Loucy (cell line): ENCODE results near the gene MCC.

Experiments used
- H2AFZ ChIP-seq: fragments of 200-600 bp; sonication (generic); 2 replicates; pipeline ENCODE4 v1.6.0; 2016; ENCODE audit warnings: antibody characterized with exemption, mild to moderate bottlenecking, low read length, moderate library complexity
- H3F3A ChIP-seq: fragments of 200-600 bp; 2 replicates; pipeline ENCODE4 v1.6.0; 2016; ENCODE audit warnings: antibody characterized with exemption, low read depth, mild to moderate bottlenecking
- H3K27me3 ChIP-seq: fragments of 200-600 bp; sonication (generic); 2 replicates; pipeline ENCODE4 v1.6.1; 2014; ENCODE audit warnings: low read length, mild to moderate bottlenecking; ENCODE audit not compliant: insufficient read depth, poor library complexity, severe bottlenecking
- H3K36me3 ChIP-seq: fragments of 200-600 bp; sonication (generic); 2 replicates; pipeline ENCODE4 v1.6.1; 2016; ENCODE audit warnings: low read length; ENCODE audit not compliant: insufficient read depth
- H3K4me1 ChIP-seq: fragments of 200-600 bp; sonication (generic); 2 replicates; pipeline ENCODE4 v1.5.1; 2014; ENCODE audit warnings: low read length, mild to moderate bottlenecking; ENCODE audit not compliant: insufficient read depth, poor library complexity, severe bottlenecking
- H3K4me2 ChIP-seq: fragments of 200-600 bp; sonication (generic); 2 replicates; pipeline ENCODE4 v1.6.0; 2014; ENCODE audit warnings: antibody characterized with exemption, low read length, low read depth, mild to moderate bottlenecking; ENCODE audit not compliant: poor library complexity, severe bottlenecking
- H3K4me3 ChIP-seq: fragments of 200-600 bp; sonication (generic); 2 replicates; pipeline ENCODE4 v1.5.1; 2014; ENCODE audit warnings: low read length, mild to moderate bottlenecking, mixed read lengths; ENCODE audit not compliant: poor library complexity, severe bottlenecking
- H3K79me2 ChIP-seq: fragments of 200-600 bp; sonication (generic); 2 replicates; pipeline ENCODE4 v1.6.1; 2014; ENCODE audit warnings: low read length; ENCODE audit not compliant: insufficient read depth
- H3K9ac ChIP-seq: fragments of 200-600 bp; sonication (generic); 2 replicates; pipeline ENCODE4 v1.6.0; 2014; ENCODE audit warnings: mild to moderate bottlenecking, low read depth, low read length, moderate library complexity; ENCODE audit not compliant: poor library complexity, severe bottlenecking
- H3K9me2 ChIP-seq: fragments of 200-600 bp; sonication (generic); replicated peaks from 2 replicates; pipeline ENCODE4 v1.6.1; 2016; ENCODE audit warnings: low read depth, low read length, mixed read lengths
- H3K9me3 ChIP-seq: fragments of 200-600 bp; sonication (generic); 2 replicates; pipeline ENCODE4 v1.6.1; 2014; ENCODE audit warnings: mild to moderate bottlenecking, antibody characterized with exemption, low read length, low read depth; ENCODE audit not compliant: insufficient read depth
- H4K20me1 ChIP-seq: fragments of 200-600 bp; sonication (generic); 2 replicates; pipeline ENCODE4 v1.6.0; 2014; ENCODE audit warnings: antibody characterized with exemption, low read length, mild to moderate bottlenecking; ENCODE audit not compliant: insufficient read depth, poor library complexity, severe bottlenecking
- EZH2phosphoT487 ChIP-seq: fragments of 200-600 bp; IDR thresholded peaks from 2 replicates; pipeline ENCODE4 v1.6.1; 2018; ENCODE audit warnings: antibody characterized with exemption, mild to moderate bottlenecking, moderate library complexity, borderline replicate concordance
- TF ChIP-seq, protein P1 (sequence below): fragments of 200-600 bp; sonication (generic); conservative IDR thresholded peaks from 2 replicates; pipeline ENCODE4 v1.5.1; 2014; ENCODE audit warnings: mild to moderate bottlenecking, antibody characterized with exemption, low read length

The MCC gene

DNA sequence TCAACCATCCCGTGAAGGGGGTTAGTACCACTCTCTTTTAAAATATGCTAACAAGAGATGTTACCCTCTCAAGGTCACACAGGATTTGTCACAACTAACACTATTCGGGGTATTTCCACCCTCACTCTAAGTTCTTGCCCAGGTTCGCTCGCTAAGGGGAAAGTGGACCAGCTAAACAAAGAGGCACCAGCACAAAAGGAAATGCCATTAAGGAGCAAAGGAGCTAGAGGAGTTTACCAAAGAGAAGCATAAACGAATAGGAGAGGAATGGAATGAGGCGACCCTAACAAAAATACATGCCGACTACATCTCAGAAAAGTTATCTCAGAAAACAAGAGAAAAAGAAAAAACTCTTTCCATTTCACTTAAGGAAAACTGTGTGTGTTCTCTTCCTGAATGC, 340.7 kb downstream of the MCC start:
- Histone ChIP-seq H2AFZ (no peak overlapping the region), H3K27me3 (no peaks in the 10 kb centered on the region), H3K4me1 (peaks cover 2% of the 10 kb centered on the region), H4K20me1 (no peaks in the 10 kb centered on the region), H3K4me3 (no peak overlapping the region), H3K9me2 (no peaks in the 10 kb centered on the region), H3F3A (no peaks in the 10 kb centered on the region), H3K9me3 (no peaks in the 10 kb centered on the region), H3K9ac (no peak overlapping the region), H3K79me2 (no peaks in the 10 kb centered on the region), H3K4me2 (no peak overlapping the region), H3K36me3 (no peaks in the 10 kb centered on the region)
- TF ChIP-seq, protein P1, sequence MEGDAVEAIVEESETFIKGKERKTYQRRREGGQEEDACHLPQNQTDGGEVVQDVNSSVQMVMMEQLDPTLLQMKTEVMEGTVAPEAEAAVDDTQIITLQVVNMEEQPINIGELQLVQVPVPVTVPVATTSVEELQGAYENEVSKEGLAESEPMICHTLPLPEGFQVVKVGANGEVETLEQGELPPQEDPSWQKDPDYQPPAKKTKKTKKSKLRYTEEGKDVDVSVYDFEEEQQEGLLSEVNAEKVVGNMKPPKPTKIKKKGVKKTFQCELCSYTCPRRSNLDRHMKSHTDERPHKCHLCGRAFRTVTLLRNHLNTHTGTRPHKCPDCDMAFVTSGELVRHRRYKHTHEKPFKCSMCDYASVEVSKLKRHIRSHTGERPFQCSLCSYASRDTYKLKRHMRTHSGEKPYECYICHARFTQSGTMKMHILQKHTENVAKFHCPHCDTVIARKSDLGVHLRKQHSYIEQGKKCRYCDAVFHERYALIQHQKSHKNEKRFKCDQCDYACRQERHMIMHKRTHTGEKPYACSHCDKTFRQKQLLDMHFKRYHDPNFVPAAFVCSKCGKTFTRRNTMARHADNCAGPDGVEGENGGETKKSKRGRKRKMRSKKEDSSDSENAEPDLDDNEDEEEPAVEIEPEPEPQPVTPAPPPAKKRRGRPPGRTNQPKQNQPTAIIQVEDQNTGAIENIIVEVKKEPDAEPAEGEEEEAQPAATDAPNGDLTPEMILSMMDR: no peak
- no peak for TF ChIP-seq EZH2phosphoT487

DNA sequence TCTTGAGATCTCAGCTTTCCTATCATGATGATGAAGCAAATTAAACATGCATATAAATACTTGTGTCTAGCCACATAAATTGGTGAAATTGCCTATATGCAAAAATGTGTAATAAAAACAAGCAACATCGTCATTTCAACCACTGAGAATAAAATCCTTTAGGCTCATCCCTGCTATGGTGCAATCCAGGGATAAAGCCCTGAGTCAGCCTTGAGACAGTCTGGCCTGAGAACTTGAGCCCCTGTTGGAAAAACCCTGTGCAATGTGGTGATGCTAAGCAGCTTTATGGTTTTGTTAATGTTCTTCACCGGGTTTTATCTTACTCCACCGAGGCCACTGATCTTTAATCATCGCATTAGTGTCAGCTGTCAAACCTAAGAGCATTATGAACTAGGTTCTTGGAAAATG, 341.1 kb downstream of the MCC start:
- no peaks in the 10 kb centered on the region for H3K36me3 ChIP-seq
- TF ChIP-seq, protein P1: no peak
- TF ChIP-seq EZH2phosphoT487: no peak
- peaks cover 2% of the 10 kb centered on the region for H3K4me1 ChIP-seq
- no peaks in the 10 kb centered on the region for H3F3A ChIP-seq
- H3K4me3 ChIP-seq: no peak overlapping the region
- H3K9me2 ChIP-seq: no peaks in the 10 kb centered on the region
- no peak overlapping the region for H2AFZ ChIP-seq
- H3K79me2 ChIP-seq: no peaks in the 10 kb centered on the region
- H3K9me3 ChIP-seq: no peaks in the 10 kb centered on the region
- H4K20me1 ChIP-seq: no peaks in the 10 kb centered on the region
- H3K27me3 ChIP-seq: no peaks in the 10 kb centered on the region
- H3K4me2 ChIP-seq: no peak overlapping the region
- H3K9ac ChIP-seq: no peak overlapping the region

DNA sequence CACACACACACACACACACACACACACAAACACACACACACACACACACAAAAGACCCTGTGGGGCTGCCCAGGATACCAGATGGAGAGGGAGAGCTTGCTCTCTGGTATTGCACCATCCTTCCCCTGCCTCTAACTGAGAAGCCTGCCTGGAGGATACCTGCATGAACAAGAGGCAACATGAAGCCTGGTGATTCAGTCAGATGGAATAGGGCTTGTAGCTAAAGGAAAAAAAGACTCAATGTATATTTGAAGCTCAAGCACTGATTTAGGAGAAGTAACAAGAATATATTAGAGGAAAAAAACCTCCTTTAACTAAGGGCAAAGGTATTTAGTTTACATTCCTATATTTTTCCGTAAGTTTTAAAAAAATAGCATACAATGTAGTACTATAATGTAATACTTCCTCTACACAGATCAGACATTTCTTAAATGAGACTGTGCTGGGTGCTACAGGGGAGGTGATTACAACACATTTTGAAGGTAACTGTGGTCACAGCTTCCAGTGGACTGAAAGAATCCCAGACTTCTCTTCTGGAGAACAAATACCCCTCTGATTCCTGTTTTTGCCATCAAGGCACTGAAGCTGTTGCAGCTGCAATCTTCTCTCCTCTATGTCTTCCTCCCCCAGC, 342.4 kb downstream of the MCC start:
- Histone ChIP-seq H4K20me1 (no peaks in the 10 kb centered on the region), H3K9me3 (no peaks in the 10 kb centered on the region), H3K4me2 (no peak overlapping the region), H3K36me3 (no peaks in the 10 kb centered on the region), H3K4me3 (no peak overlapping the region), H3K27me3 (no peaks in the 10 kb centered on the region), H3K4me1 (peaks cover 2% of the 10 kb centered on the region), H3K79me2 (no peaks in the 10 kb centered on the region), H2AFZ (no peak overlapping the region), H3K9ac (no peak overlapping the region), H3F3A (no peaks in the 10 kb centered on the region), H3K9me2 (no peaks in the 10 kb centered on the region)
- no peak for TF ChIP-seq EZH2phosphoT487

DNA sequence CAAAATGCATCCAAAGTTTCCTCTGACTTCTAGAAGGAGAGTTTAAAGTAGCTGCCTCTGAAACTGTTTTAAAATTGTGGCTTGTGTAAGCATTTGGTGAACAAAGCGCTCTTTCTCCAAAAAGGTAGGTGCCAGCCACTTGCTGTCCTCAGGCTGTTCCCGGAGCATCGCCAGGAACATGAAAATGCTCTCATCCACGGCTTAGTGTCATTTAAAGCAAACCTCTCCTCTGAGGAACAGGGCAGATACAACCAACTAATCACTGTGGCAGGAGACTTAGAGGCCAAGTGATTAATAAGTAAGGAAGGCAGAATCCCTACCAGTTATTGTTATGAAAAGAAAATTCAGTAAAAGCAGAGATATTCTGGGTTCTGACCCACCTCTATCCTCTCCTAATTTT, 346.1 kb downstream of the MCC start:
- no peaks in the 10 kb centered on the region for H4K20me1 ChIP-seq
- no peaks in the 10 kb centered on the region for H3K79me2 ChIP-seq
- no peak overlapping the region for H2AFZ ChIP-seq
- no peak overlapping the region for H3K4me3 ChIP-seq
- no peaks in the 10 kb centered on the region for H3K9me2 ChIP-seq
- TF ChIP-seq, protein P1: no peak
- TF ChIP-seq EZH2phosphoT487: no peak
- no peaks in the 10 kb centered on the region for H3F3A ChIP-seq
- H3K9me3 ChIP-seq: no peaks in the 10 kb centered on the region
- H3K4me2 ChIP-seq: no peak overlapping the region
- peaks cover 2% of the 10 kb centered on the region for H3K4me1 ChIP-seq
- H3K36me3 ChIP-seq: no peaks in the 10 kb centered on the region
- no peak overlapping the region for H3K9ac ChIP-seq
- no peaks in the 10 kb centered on the region for H3K27me3 ChIP-seq
